Measurements from ENCODE around the gene PLCB1. TPM values are rescaled to one million over a fixed set of nuclear protein-coding genes. Genes with fewer than 3 reads are reported as not detected.
"Not testable (repeated sequence)": the region's sequence is repeated elsewhere in the genome, so short reads cannot be mapped to it uniquely, and the experiment has no call there.

The PLCB1 gene
- total RNA-seq, 1 experiment from 2014 or later, result 5.8 TPM

GRCh38 chr20:8342391-8342790 lies 210.3 kb downstream of the PLCB1 start:
- Histone ChIP-seq H3K4me3 (ENCODE audit: insufficient read depth, low read depth, low read length) (no peak overlapping the region), H3K36me3 (replicated peaks; ENCODE audit: control insufficient read depth, insufficient read depth, low read length) (no peaks in the 10 kb centered on the region), H3K27me3 (ENCODE audit: control insufficient read depth, insufficient read depth, low read length) (no peaks in the 10 kb centered on the region)
- no peak for DNase-seq

DNA sequence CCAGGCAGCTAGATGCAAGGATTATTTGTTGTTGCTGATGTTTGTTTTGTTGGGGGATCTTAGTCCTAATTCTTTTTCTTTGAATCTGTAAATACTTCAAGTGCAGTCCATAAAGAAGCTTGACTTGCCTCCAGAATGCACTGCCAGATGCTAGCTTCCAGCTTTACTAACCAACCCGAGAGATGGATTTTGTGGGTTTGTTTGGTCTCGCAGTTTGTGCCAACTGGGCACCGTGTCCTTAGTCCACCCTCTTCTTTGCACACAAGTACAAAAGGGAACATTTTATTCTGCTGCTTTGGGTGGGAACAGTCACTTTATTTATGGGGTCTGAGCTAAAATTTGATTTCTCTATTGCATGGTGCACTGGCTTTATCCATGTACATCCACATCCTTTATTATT lies 212.0 kb downstream of the PLCB1 start:
- no peak for DNase-seq
- Histone ChIP-seq H3K36me3 (replicated peaks; ENCODE audit: control insufficient read depth, insufficient read depth, low read length) (no peaks in the 10 kb centered on the region), H3K4me3 (ENCODE audit: insufficient read depth, low read depth, low read length) (no peak overlapping the region), H3K27me3 (ENCODE audit: control insufficient read depth, insufficient read depth, low read length) (no peaks in the 10 kb centered on the region)

DNA sequence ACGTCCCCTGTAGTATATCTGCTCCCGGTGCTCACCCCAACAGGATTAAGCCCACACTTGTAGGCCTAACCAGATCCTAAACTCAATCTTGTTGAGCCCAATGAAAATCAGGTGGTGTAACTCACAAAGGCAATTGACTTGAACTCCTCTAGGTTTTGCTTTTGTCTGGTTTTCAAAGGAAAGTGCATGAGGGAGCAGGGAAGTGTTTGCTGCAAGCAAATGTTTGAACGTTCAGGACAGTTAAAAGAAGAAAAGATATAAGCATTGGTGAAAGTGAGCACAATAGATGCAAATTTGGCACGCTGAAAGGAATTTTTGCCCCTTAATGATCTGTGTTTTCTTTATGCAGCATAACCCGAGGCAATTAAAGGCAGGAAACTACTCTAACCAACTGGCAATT lies 212.6 kb downstream of the PLCB1 start:
- Histone ChIP-seq H3K4me3 (ENCODE audit: insufficient read depth, low read depth, low read length) (no peak overlapping the region), H3K36me3 (replicated peaks; ENCODE audit: control insufficient read depth, insufficient read depth, low read length) (no peaks in the 10 kb centered on the region), H3K27me3 (ENCODE audit: control insufficient read depth, insufficient read depth, low read length) (no peaks in the 10 kb centered on the region)
- DNase-seq, result no peak

DNA sequence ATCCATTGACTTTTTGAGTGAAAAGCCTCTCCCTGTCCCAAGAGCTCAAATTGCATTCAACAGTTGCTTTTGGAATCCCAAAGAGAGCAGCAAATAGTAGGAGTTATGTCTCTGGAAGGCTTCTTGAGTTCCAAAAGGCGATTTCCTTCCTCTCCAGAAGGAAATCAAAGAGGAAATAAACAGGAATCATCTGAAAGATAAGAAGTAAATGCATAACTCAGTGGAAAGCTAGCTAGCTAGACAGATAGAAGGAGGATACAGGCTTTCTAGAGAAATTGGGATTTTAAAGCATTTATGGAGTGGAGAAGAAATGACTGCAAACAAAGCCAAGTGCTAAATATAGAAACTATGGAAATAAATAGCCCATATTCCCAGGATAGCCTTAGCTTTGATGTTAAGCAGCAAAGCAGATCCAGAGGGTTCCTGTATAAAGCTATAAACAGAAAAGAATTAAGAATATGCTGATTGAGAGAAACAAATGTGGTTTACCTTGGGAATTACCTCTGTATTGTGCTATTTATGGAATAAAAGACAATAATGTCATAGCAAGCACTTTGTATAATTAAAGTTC lies 214.7 kb downstream of the PLCB1 start:
- Histone ChIP-seq H3K4me3 (ENCODE audit: insufficient read depth, low read depth, low read length) (no peak overlapping the region), H3K36me3 (replicated peaks; ENCODE audit: control insufficient read depth, insufficient read depth, low read length) (no peaks in the 10 kb centered on the region), H3K27me3 (ENCODE audit: control insufficient read depth, insufficient read depth, low read length) (no peaks in the 10 kb centered on the region)
- DNase-seq, result no peak

- H3K4me3 ChIP-seq (ENCODE audit: insufficient read depth, low read depth, low read length); H3K27me3 ChIP-seq (ENCODE audit: control insufficient read depth, insufficient read depth, low read length); H3K36me3 ChIP-seq (replicated peaks; ENCODE audit: control insufficient read depth, insufficient read depth, low read length); DNase-seq: not testable (repeated sequence)
Measured at GRCh38 chr20:8350225-8350624, 218.2 kb downstream of the PLCB1 start.

- H3K36me3 ChIP-seq (replicated peaks; ENCODE audit: control insufficient read depth, insufficient read depth, low read length), result no peaks in the 10 kb centered on the region
- no peaks in the 10 kb centered on the region for H3K27me3 ChIP-seq (ENCODE audit: control insufficient read depth, insufficient read depth, low read length)
- DNase-seq, result no peak
- H3K4me3 ChIP-seq (ENCODE audit: insufficient read depth, low read depth, low read length), result no peak overlapping the region
Measured at GRCh38 chr20:8352486-8352885, 220.4 kb downstream of the PLCB1 start.

GRCh38 chr20:8353512-8353911 lies 221.4 kb downstream of the PLCB1 start:
- no peaks in the 10 kb centered on the region for H3K36me3 ChIP-seq (replicated peaks; ENCODE audit: control insufficient read depth, insufficient read depth, low read length)
- H3K27me3 ChIP-seq (ENCODE audit: control insufficient read depth, insufficient read depth, low read length), result no peaks in the 10 kb centered on the region
- H3K4me3 ChIP-seq (ENCODE audit: insufficient read depth, low read depth, low read length), result no peak overlapping the region
- no peak for DNase-seq

DNA sequence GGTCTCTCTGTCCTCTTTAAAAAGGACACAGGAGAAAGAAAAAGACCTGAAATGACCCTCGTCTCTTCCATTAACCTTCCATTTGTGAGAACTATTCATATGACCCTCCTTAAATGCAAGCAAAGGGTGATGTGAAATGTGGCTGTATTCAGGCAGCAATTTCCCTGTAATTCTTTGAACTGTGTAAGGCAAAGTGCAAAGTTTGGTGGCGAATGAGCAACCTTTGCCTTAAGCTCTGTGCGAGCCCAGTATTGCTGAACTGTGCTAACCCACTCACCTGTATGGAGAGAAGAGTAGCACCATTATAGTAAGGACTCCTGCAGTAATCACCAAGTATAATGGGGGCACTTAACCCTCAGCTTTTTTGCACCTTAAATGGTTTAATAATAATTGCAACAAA lies 223.4 kb downstream of the PLCB1 start:
- H3K27me3 ChIP-seq (ENCODE audit: control insufficient read depth, insufficient read depth, low read length), result no peaks in the 10 kb centered on the region
- no peak for DNase-seq
- no peak overlapping the region for H3K4me3 ChIP-seq (ENCODE audit: insufficient read depth, low read depth, low read length)
- no peaks in the 10 kb centered on the region for H3K36me3 ChIP-seq (replicated peaks; ENCODE audit: control insufficient read depth, insufficient read depth, low read length)

DNA sequence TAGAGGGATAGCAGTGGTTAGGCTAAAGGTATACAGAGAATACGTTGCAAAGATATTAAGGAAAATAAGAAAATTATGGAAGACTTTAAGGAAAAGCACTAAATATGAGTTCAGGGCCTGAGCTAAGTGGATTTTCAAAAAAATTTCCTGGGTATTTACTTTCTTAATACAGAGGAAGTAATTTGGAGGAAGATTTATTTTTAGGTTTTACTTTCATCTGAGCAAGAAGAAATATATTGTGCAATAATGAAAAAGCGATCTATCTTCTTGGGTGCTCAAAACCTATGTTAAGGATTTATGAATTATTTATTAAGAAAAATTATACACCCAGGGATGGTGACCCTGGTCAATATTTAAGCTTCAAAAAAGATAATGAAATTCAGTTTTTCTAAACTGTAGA lies 224.7 kb downstream of the PLCB1 start:
- H3K36me3 ChIP-seq (replicated peaks; ENCODE audit: control insufficient read depth, insufficient read depth, low read length), result no peaks in the 10 kb centered on the region
- no peak for DNase-seq
- H3K27me3 ChIP-seq (ENCODE audit: control insufficient read depth, insufficient read depth, low read length), result no peaks in the 10 kb centered on the region
- no peak overlapping the region for H3K4me3 ChIP-seq (ENCODE audit: insufficient read depth, low read depth, low read length)

- Histone ChIP-seq H3K36me3 (replicated peaks; ENCODE audit: control insufficient read depth, insufficient read depth, low read length) (no peaks in the 10 kb centered on the region), H3K27me3 (ENCODE audit: control insufficient read depth, insufficient read depth, low read length) (no peaks in the 10 kb centered on the region), H3K4me3 (ENCODE audit: insufficient read depth, low read depth, low read length) (no peak overlapping the region)
- no peak for DNase-seq
Measured at GRCh38 chr20:8357703-8358102, 225.6 kb downstream of the PLCB1 start.

- H3K36me3 ChIP-seq (replicated peaks; ENCODE audit: control insufficient read depth, insufficient read depth, low read length), result no peaks in the 10 kb centered on the region
- no peak overlapping the region for H3K4me3 ChIP-seq (ENCODE audit: insufficient read depth, low read depth, low read length)
- no peaks in the 10 kb centered on the region for H3K27me3 ChIP-seq (ENCODE audit: control insufficient read depth, insufficient read depth, low read length)
- DNase-seq, result no peak
Measured at GRCh38 chr20:8360035-8360434, 228.0 kb downstream of the PLCB1 start.

- no peaks in the 10 kb centered on the region for H3K36me3 ChIP-seq (replicated peaks; ENCODE audit: control insufficient read depth, insufficient read depth, low read length)
- H3K4me3 ChIP-seq (ENCODE audit: insufficient read depth, low read depth, low read length), result no peak overlapping the region
- no peaks in the 10 kb centered on the region for H3K27me3 ChIP-seq (ENCODE audit: control insufficient read depth, insufficient read depth, low read length)
- DNase-seq, result no peak
Measured at GRCh38 chr20:8361006-8361652, 229.1 kb downstream of the PLCB1 start.

- Histone ChIP-seq H3K4me3 (ENCODE audit: insufficient read depth, low read depth, low read length) (no peak overlapping the region), H3K36me3 (replicated peaks; ENCODE audit: control insufficient read depth, insufficient read depth, low read length) (no peaks in the 10 kb centered on the region), H3K27me3 (ENCODE audit: control insufficient read depth, insufficient read depth, low read length) (no peaks in the 10 kb centered on the region)
- no peak for DNase-seq
Measured at GRCh38 chr20:8361779-8362178, 229.7 kb downstream of the PLCB1 start.

- DNase-seq, result no peak
- Histone ChIP-seq H3K27me3 (ENCODE audit: control insufficient read depth, insufficient read depth, low read length) (no peaks in the 10 kb centered on the region), H3K36me3 (replicated peaks; ENCODE audit: control insufficient read depth, insufficient read depth, low read length) (no peaks in the 10 kb centered on the region), H3K4me3 (ENCODE audit: insufficient read depth, low read depth, low read length) (no peak overlapping the region)
Measured at GRCh38 chr20:8362457-8362856, 230.4 kb downstream of the PLCB1 start.

DNA sequence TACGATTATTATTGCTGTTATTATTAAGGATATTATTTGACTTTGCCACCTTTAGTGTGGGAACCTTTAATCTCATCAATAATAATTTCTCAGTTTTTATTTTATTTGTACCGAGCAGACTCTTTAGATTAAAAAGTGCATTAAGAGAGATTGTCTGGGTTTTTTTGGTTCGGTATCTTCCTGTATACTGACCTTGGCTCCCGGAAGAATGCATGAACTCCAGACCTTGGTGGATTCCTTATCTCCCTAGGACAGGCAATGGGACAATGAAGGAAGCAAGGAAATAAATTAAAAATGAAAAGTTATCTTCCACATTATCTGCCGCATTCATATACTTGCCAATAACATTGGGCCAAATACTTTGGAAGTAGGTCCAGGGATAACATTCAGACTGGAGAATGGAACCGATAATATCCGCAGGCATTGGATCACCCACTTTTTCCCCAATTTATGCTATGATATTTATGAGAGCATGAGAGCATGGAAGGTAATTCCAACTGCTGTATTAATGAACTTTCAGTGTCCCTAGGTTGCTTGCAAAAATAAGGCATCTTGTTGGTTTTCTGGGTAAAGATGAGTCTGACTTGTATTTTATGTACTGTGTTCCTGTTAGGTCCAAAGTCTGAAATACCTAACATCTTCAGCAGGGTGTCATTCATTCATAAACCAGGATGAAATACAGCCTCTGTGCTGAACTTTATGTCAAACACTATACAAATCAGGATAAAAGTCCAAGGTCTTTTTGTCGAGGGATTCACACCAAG lies 232.1 kb downstream of the PLCB1 start:
- H3K4me3 ChIP-seq (ENCODE audit: insufficient read depth, low read depth, low read length), result no peak overlapping the region
- no peaks in the 10 kb centered on the region for H3K27me3 ChIP-seq (ENCODE audit: control insufficient read depth, insufficient read depth, low read length)
- no peaks in the 10 kb centered on the region for H3K36me3 ChIP-seq (replicated peaks; ENCODE audit: control insufficient read depth, insufficient read depth, low read length)
- no peak for DNase-seq

Data from H7 (cell line).